HEK293 (cell line): ENCODE data around the gene ARL14EPL.

ENCODE experiments used
- KLF10 ChIP-seq: fragments of 450-650 bp; IDR thresholded peaks from 2 replicates; pipeline ENCODE4 v1.5.1; 2018; ENCODE audit warnings: missing biosample characterization, mild to moderate bottlenecking, missing genetic modification characterization
- YY1 ChIP-seq: fragments of 450-650 bp; formaldehyde crosslinking; IDR thresholded peaks from 2 replicates; pipeline ENCODE4 v1.5.1; 2018; ENCODE audit warnings: missing biosample characterization, missing genetic modification characterization
- ZNF138 ChIP-seq: fragments of 450-650 bp; formaldehyde crosslinking; IDR thresholded peaks from 2 replicates; pipeline ENCODE4 v1.5.1; 2016; ENCODE audit warnings: missing biosample characterization, missing genetic modification characterization, borderline replicate concordance
- ZNF23 ChIP-seq: fragments of 450-650 bp; formaldehyde crosslinking; IDR thresholded peaks from 2 replicates; pipeline ENCODE4 v1.5.1; 2016; ENCODE audit warnings: missing biosample characterization, missing genetic modification characterization, borderline replicate concordance
- ZNF555 ChIP-seq: fragments of 450-650 bp; formaldehyde crosslinking; conservative IDR thresholded peaks from 2 replicates; pipeline ENCODE4 v1.5.1; 2017; ENCODE audit warnings: missing biosample characterization, mild to moderate bottlenecking, missing genetic modification characterization, inconsistent platforms
- ZNF585B ChIP-seq: fragments of 450-650 bp; formaldehyde crosslinking; IDR thresholded peaks from 2 replicates; pipeline ENCODE4 v1.5.1; 2016; ENCODE audit warnings: missing biosample characterization, missing genetic modification characterization
- TF ChIP-seq, protein P1 (sequence below): fragments of 450-650 bp; formaldehyde crosslinking; IDR thresholded peaks from 2 replicates; pipeline ENCODE4 v1.5.1; 2016; ENCODE audit warnings: missing biosample characterization, missing genetic modification characterization
- TF ChIP-seq, protein P2 (sequence below): fragments of 450-650 bp; formaldehyde crosslinking; IDR thresholded peaks from 2 replicates; pipeline ENCODE4 v1.5.1; 2016; ENCODE audit warnings: missing biosample characterization, missing genetic modification characterization

DNA sequence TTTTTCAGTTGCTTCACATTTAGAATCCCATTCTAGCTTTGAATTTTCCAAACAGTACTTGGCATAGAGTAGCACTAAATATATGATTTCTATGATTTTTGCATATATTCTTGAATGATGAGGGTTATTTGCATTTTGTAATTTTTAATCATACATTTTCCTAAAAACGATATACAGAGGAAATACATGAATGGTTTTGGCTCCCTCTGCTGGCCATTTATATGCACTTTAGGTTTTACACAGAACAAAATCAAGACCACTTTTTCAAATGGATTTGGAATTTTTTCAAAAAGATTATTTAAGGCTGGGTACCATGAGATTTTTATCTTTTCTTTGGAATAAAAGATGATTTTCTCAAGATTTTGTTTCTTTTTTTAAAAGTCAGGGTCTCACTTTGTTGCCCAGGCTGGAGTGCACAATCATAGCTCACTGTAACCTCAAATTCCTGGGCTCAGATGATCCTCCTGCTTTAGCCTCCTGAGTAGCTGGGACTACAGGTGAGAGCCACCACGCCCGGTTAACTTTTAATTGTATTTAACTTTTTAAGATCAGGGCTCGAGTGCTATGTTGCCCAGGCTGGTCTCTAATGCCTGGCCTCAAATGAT lies 35.9 kb downstream of the ARL14EPL start:
- TF ChIP-seq, protein P1, sequence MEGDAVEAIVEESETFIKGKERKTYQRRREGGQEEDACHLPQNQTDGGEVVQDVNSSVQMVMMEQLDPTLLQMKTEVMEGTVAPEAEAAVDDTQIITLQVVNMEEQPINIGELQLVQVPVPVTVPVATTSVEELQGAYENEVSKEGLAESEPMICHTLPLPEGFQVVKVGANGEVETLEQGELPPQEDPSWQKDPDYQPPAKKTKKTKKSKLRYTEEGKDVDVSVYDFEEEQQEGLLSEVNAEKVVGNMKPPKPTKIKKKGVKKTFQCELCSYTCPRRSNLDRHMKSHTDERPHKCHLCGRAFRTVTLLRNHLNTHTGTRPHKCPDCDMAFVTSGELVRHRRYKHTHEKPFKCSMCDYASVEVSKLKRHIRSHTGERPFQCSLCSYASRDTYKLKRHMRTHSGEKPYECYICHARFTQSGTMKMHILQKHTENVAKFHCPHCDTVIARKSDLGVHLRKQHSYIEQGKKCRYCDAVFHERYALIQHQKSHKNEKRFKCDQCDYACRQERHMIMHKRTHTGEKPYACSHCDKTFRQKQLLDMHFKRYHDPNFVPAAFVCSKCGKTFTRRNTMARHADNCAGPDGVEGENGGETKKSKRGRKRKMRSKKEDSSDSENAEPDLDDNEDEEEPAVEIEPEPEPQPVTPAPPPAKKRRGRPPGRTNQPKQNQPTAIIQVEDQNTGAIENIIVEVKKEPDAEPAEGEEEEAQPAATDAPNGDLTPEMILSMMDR: 0 out of 2 replicates have a peak, but pooled peaks have one; percentile 34
- no peak for TF ChIP-seq ZNF138 (tag by site-specific recombination)
- no peak for TF ChIP-seq ZNF23 (tag by site-specific recombination)
- no peak for TF ChIP-seq KLF10
- no peak for TF ChIP-seq ZNF585B (tag by site-specific recombination)
- no peak for TF ChIP-seq ZNF555 (tag by site-specific recombination)
- TF ChIP-seq YY1 (tag by site-specific recombination): no peak
- TF ChIP-seq, protein P2, sequence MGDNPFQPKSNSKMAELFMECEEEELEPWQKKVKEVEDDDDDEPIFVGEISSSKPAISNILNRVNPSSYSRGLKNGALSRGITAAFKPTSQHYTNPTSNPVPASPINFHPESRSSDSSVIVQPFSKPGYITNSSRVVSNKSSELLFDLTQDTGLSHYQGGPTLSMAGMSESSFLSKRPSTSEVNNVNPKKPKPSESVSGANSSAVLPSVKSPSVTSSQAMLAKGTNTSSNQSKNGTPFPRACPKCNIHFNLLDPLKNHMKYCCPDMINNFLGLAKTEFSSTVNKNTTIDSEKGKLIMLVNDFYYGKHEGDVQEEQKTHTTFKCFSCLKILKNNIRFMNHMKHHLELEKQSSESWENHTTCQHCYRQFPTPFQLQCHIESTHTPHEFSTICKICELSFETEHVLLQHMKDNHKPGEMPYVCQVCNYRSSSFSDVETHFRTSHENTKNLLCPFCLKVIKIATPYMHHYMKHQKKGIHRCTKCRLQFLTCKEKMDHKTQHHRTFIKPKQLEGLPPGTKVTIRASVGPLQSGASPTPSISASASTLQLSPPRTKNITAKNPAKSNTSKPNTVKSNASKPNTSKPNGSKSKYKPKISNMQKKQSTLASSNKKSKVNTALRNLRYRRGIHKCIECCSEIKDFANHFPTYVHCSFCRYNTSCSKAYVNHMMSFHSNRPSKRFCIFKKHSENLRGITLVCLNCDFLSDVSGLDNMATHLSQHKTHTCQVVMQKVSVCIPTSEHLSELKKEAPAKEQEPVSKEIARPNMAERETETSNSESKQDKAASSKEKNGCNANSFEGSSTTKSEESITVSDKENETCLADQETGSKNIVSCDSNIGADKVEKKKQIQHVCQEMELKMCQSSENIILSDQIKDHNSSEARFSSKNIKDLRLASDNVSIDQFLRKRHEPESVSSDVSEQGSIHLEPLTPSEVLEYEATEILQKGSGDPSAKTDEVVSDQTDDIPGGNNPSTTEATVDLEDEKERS: no peak
